Measurements from ENCODE around the gene LRSAM1. TPM values are rescaled to one million over a fixed set of nuclear protein-coding genes. Genes with fewer than 3 reads are reported as not detected.

Gene LRSAM1
- total and polyA plus RNA-seq, 7 donors = 6.9 to 54.0 (median 17.9) TPM

DNA sequence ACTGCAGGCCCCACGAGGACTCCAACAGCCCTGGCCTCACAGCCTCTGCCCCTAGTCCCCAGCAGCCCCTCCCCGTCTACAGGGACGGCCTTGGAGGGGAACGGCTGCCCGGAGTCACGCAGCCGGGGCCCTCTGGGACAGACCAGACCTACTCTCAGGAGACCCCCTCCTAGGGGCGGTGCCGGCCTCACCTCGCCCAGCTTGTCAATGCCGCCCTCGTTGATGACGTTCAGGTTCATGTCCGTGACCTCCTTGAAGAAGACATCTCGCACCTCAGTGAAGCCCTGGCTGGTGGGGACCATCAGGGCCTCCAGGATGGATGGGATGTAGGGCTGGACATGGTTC is 58.6 kb downstream of the LRSAM1 start:
- H3K27me3 ChIP-seq = no peaks in the 10 kb centered on the region
- no peak overlapping the region for H3K4me3 ChIP-seq
- H3K27ac ChIP-seq = peak overlapping the region; percentile 11 to 72 (median 68)
- 87% methylated on average over 15 of the region's 15 CpGs for WGBS, 2 donors
- peaks cover 0 to 72% (median 44%) of the 10 kb centered on the region in 4 donors for H3K36me3 ChIP-seq
- no peaks in the 10 kb centered on the region for H3K9me3 ChIP-seq
- intact Hi-C loops (cut with DNase I) = loop anchor here (10.0 kb wide), 1 partner anchor 415 kb away; no protein-coding TSS in a partner anchor
- H3K4me1 ChIP-seq = peaks cover 0 to 22% (median 16%) of the 10 kb centered on the region in 4 donors
- no peak for DNase-seq
- TF ChIP-seq, protein P1, sequence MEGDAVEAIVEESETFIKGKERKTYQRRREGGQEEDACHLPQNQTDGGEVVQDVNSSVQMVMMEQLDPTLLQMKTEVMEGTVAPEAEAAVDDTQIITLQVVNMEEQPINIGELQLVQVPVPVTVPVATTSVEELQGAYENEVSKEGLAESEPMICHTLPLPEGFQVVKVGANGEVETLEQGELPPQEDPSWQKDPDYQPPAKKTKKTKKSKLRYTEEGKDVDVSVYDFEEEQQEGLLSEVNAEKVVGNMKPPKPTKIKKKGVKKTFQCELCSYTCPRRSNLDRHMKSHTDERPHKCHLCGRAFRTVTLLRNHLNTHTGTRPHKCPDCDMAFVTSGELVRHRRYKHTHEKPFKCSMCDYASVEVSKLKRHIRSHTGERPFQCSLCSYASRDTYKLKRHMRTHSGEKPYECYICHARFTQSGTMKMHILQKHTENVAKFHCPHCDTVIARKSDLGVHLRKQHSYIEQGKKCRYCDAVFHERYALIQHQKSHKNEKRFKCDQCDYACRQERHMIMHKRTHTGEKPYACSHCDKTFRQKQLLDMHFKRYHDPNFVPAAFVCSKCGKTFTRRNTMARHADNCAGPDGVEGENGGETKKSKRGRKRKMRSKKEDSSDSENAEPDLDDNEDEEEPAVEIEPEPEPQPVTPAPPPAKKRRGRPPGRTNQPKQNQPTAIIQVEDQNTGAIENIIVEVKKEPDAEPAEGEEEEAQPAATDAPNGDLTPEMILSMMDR (IDR thresholded peaks at IDR 0.05) = no peak
- TF ChIP-seq POLR2A (IDR thresholded peaks at IDR 0.05) = no peak
- no peak for TF ChIP-seq EP300 (IDR thresholded peaks at IDR 0.05)
- no peak for TF ChIP-seq POLR2AphosphoS5 (IDR thresholded peaks at IDR 0.05)

GRCh38 chr9:127514468-127514867 is 63.2 kb downstream of the LRSAM1 start:
- Histone ChIP-seq H3K4me3 (no peak overlapping the region), H3K27me3 (no peaks in the 10 kb centered on the region), H3K36me3 (peaks cover 9 to 70% (median 40%) of the 10 kb centered on the region in 4 donors), H3K9me3 (no peaks in the 10 kb centered on the region), H3K27ac (no peak overlapping the region), H3K4me1 (peaks cover 0 to 23% (median 13%) of the 10 kb centered on the region in 4 donors)
- no peak for DNase-seq
- WGBS, 2 donors = 67 to 82% methylated on average over 2 of the region's 2 CpGs
- intact Hi-C loops (cut with DNase I) = no loop called here
- TF ChIP-seq POLR2AphosphoS5 (IDR thresholded peaks at IDR 0.05) = no peak
- no peak for TF ChIP-seq POLR2A (IDR thresholded peaks at IDR 0.05)
- TF ChIP-seq EP300 (IDR thresholded peaks at IDR 0.05) = no peak
- TF ChIP-seq, protein P1 (IDR thresholded peaks at IDR 0.05) = no peak

GRCh38 chr9:127516835-127517607 is 65.7 kb downstream of the LRSAM1 start:
- DNase-seq = no peak
- WGBS, 2 donors = 94 to 96% methylated on average over 26 of the region's 26 CpGs
- intact Hi-C loops (cut with DNase I) = no loop called here
- no peak for TF ChIP-seq EP300 (IDR thresholded peaks at IDR 0.05)
- TF ChIP-seq, protein P1 (IDR thresholded peaks at IDR 0.05) = no peak
- no peak for TF ChIP-seq POLR2A (IDR thresholded peaks at IDR 0.05)
- TF ChIP-seq POLR2AphosphoS5 (IDR thresholded peaks at IDR 0.05) = no peak
- Histone ChIP-seq H3K27me3 (no peaks in the 10 kb centered on the region), H3K36me3 (peaks cover 9 to 61% (median 39%) of the 10 kb centered on the region in 4 donors), H3K9me3 (no peaks in the 10 kb centered on the region), H3K4me1 (peaks cover 0 to 37% (median 28%) of the 10 kb centered on the region in 4 donors), H3K27ac (peak overlapping the region in 1 of 4 donors; percentile 87), H3K4me3 (no peak overlapping the region)

- Histone ChIP-seq H3K36me3 (peaks cover 9 to 64% (median 37%) of the 10 kb centered on the region in 4 donors), H3K27ac (peak overlapping the region in 2 of 4 donors; percentile 87 to 90), H3K27me3 (no peaks in the 10 kb centered on the region), H3K9me3 (no peaks in the 10 kb centered on the region), H3K4me1 (peaks cover 0 to 43% (median 34%) of the 10 kb centered on the region in 4 donors), H3K4me3 (no peak overlapping the region)
- intact Hi-C loops (cut with DNase I) = no loop called here
- WGBS, 2 donors = 95% methylated on average over 11 of the region's 11 CpGs
- DNase-seq = no peak
- TF ChIP-seq POLR2A (IDR thresholded peaks at IDR 0.05) (no peak), EP300 (IDR thresholded peaks at IDR 0.05) (no peak), POLR2AphosphoS5 (IDR thresholded peaks at IDR 0.05) (no peak)
- TF ChIP-seq, protein P1 (IDR thresholded peaks at IDR 0.05) = no peak
Observed at GRCh38 chr9:127517620-127518019, 66.3 kb downstream of the LRSAM1 start.
